SK-N-SH treated with all-trans-retinoic acid at 6 μM for 48 hours (cell line): ENCODE results near the gene PLA2R1.

ENCODE experiments used
- ATAC-seq: fragments of 200-7000 bp; cut with Tn5 transposase; 3 replicates; pipeline ENCODE4 v1.9.1; 2020; ENCODE audit warnings: mild to moderate bottlenecking, moderate library complexity
- ARNTL ChIP-seq: fragments of 450-650 bp; formaldehyde crosslinking; IDR thresholded peaks from 2 replicates; pipeline ENCODE4 v1.5.0; 2020; ENCODE audit warnings: low read depth, mild to moderate bottlenecking, moderate library complexity, borderline replicate concordance
- CSDC2 ChIP-seq: fragments of 250-450 bp; sonication (Bioruptor Pico); IDR thresholded peaks from 2 replicates; pipeline ENCODE4 v1.5.0; 2020; ENCODE audit warnings: mild to moderate bottlenecking, moderate library complexity
- ESRRG ChIP-seq: fragments of 250-450 bp; sonication (Bioruptor Pico); IDR thresholded peaks from 2 replicates; pipeline ENCODE4 v1.6.1; 2021; ENCODE audit warnings: mild to moderate bottlenecking
- OSR1 ChIP-seq: fragments of 250-450 bp; sonication (Bioruptor Pico); IDR thresholded peaks from 2 replicates; pipeline ENCODE4 v1.8.0; 2022; ENCODE audit warnings: moderate library complexity, mild to moderate bottlenecking, inconsistent platforms
- PATZ1 ChIP-seq: fragments of 250-450 bp; sonication (Bioruptor Pico); IDR thresholded peaks from 2 replicates; pipeline ENCODE4 v1.8.0; 2020; ENCODE audit warnings: mild to moderate bottlenecking, moderate library complexity, borderline replicate concordance
- POU6F1 ChIP-seq: fragments of 250-450 bp; sonication (Bioruptor Pico); IDR thresholded peaks from 2 replicates; pipeline ENCODE4 v1.8.0; 2021; ENCODE audit warnings: low read depth, mild to moderate bottlenecking, moderate library complexity, borderline replicate concordance
- PPARA ChIP-seq: fragments of 250-450 bp; sonication (Bioruptor Pico); IDR thresholded peaks from 2 replicates; pipeline ENCODE4 v1.5.0; 2020; ENCODE audit warnings: mild to moderate bottlenecking, borderline replicate concordance
- RARB ChIP-seq: fragments of 250-450 bp; sonication (Bioruptor Pico); IDR thresholded peaks from 2 replicates; pipeline ENCODE4 v1.8.0; 2021; ENCODE audit warnings: mild to moderate bottlenecking, moderate library complexity
- TOX ChIP-seq: fragments of 250-450 bp; sonication (Bioruptor Pico); IDR thresholded peaks from 2 replicates; pipeline ENCODE4 v1.8.0; 2021; ENCODE audit warnings: mild to moderate bottlenecking, moderate library complexity, borderline replicate concordance
- ZC3H10 ChIP-seq: fragments of 250-450 bp; sonication (Bioruptor Pico); IDR thresholded peaks from 2 replicates; pipeline ENCODE4 v1.5.1; 2021; ENCODE audit warnings: mild to moderate bottlenecking, moderate library complexity
- ZFP3 ChIP-seq: fragments of 250-450 bp; sonication (Bioruptor Pico); IDR thresholded peaks from 2 replicates; pipeline ENCODE4 v1.5.0; 2020; ENCODE audit warnings: mild to moderate bottlenecking, moderate library complexity
- ZFP30 ChIP-seq: fragments of 450-650 bp; formaldehyde crosslinking; IDR thresholded peaks from 2 replicates; pipeline ENCODE4 v1.5.0; 2022; ENCODE audit warnings: mild to moderate bottlenecking, moderate library complexity
- ZNF70 ChIP-seq: fragments of 450-650 bp; formaldehyde crosslinking; IDR thresholded peaks from 2 replicates; pipeline ENCODE4 v1.5.0; 2020; ENCODE audit warnings: mild to moderate bottlenecking, moderate library complexity
- ZNF8 ChIP-seq: fragments of 450-650 bp; formaldehyde crosslinking; IDR thresholded peaks from 2 replicates; pipeline ENCODE4 v1.5.0; 2020; ENCODE audit warnings: mild to moderate bottlenecking, moderate library complexity
- TF ChIP-seq, protein P1 (sequence below): fragments of 250-450 bp; sonication (Bioruptor Pico); IDR thresholded peaks from 2 replicates; pipeline ENCODE4 v1.5.0; 2020; ENCODE audit warnings: mild to moderate bottlenecking, moderate library complexity
- TF ChIP-seq, protein P2 (sequence below): fragments of 250-450 bp; sonication (Bioruptor Pico); IDR thresholded peaks from 2 replicates; pipeline ENCODE4 v1.5.1; 2020; ENCODE audit warnings: low read depth, mild to moderate bottlenecking, moderate library complexity
- TF ChIP-seq, protein P3 (sequence below): fragments of 250-450 bp; sonication (Bioruptor Pico); IDR thresholded peaks from 2 replicates; pipeline ENCODE4 v1.5.1; 2021; ENCODE audit warnings: mild to moderate bottlenecking, moderate library complexity

Gene PLA2R1

DNA sequence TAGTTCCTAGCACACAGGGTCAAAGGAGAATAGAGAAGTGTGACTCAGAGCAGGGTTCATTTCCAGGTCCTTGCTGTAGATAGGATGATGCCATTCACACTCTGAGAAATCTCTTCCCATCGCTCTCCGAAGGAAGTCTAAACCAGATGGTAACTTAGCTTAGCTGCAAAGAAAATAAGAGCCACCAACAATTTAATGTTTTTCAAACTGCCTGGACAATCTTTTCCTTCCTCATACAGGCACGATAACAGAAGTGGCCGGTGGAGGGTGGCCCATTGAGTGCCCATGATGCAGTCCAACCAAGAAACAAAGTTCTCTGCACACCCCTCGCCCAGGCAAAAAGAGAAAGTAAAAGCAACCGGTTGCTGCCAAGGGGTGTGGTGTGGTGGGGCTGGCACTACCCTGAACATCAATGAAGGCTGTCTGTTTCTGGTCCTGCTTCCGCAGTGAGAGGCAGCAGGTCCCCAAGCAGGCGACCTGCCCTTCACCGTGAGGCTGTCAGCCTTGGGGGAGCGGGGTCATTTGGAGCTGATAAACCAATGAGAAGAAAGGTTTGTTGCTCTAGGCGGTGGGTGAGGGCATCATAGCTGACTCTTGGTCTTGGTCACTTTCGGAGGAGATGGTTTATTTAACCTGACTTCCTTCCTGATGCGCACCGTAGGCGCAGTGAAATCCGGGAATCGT lies 158.8 kb downstream of the PLA2R1 start:
- no peak for ATAC-seq

DNA sequence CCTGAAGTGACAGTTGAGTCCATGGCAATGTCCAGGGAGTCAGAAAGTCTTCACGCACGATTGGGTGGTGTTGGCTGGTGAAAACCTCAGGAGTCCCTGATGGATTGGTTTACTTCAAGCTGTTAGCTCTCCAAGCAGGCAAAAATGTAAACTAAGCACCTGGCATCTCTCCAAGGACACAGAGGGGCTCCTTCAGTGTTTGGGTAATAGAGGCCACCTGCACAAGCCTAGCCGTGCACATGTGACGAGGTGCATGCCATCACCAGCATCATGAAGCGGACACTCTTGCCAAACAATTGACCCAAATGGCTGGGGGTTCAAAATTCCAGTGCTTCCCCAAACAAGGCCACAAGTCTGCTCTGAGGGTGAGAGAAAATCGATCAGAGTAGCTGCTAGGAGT lies 159.7 kb downstream of the PLA2R1 start:
- no peak for ATAC-seq
- TF ChIP-seq, protein P1, sequence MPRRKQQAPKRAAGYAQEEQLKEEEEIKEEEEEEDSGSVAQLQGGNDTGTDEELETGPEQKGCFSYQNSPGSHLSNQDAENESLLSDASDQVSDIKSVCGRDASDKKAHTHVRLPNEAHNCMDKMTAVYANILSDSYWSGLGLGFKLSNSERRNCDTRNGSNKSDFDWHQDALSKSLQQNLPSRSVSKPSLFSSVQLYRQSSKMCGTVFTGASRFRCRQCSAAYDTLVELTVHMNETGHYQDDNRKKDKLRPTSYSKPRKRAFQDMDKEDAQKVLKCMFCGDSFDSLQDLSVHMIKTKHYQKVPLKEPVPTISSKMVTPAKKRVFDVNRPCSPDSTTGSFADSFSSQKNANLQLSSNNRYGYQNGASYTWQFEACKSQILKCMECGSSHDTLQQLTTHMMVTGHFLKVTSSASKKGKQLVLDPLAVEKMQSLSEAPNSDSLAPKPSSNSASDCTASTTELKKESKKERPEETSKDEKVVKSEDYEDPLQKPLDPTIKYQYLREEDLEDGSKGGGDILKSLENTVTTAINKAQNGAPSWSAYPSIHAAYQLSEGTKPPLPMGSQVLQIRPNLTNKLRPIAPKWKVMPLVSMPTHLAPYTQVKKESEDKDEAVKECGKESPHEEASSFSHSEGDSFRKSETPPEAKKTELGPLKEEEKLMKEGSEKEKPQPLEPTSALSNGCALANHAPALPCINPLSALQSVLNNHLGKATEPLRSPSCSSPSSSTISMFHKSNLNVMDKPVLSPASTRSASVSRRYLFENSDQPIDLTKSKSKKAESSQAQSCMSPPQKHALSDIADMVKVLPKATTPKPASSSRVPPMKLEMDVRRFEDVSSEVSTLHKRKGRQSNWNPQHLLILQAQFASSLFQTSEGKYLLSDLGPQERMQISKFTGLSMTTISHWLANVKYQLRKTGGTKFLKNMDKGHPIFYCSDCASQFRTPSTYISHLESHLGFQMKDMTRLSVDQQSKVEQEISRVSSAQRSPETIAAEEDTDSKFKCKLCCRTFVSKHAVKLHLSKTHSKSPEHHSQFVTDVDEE (CRISPR knock-in tag): no peak
- TF ChIP-seq PPARA (CRISPR knock-in tag) (no peak), OSR1 (CRISPR knock-in tag) (no peak), ZFP3 (no peak), POU6F1 (CRISPR knock-in tag) (no peak), ZNF70 (CRISPR knock-in tag) (no peak), ESRRG (CRISPR knock-in tag) (no peak), ARNTL (no peak), CSDC2 (CRISPR knock-in tag) (no peak), ZC3H10 (CRISPR knock-in tag) (no peak), PATZ1 (CRISPR knock-in tag) (no peak), TOX (CRISPR knock-in tag) (no peak)
- TF ChIP-seq, protein P2, sequence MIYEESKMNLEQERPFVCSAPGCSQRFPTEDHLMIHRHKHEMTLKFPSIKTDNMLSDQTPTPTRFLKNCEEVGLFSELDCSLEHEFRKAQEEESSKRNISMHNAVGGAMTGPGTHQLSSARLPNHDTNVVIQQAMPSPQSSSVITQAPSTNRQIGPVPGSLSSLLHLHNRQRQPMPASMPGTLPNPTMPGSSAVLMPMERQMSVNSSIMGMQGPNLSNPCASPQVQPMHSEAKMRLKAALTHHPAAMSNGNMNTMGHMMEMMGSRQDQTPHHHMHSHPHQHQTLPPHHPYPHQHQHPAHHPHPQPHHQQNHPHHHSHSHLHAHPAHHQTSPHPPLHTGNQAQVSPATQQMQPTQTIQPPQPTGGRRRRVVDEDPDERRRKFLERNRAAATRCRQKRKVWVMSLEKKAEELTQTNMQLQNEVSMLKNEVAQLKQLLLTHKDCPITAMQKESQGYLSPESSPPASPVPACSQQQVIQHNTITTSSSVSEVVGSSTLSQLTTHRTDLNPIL (CRISPR knock-in tag): no peak
- TF ChIP-seq, protein P3, sequence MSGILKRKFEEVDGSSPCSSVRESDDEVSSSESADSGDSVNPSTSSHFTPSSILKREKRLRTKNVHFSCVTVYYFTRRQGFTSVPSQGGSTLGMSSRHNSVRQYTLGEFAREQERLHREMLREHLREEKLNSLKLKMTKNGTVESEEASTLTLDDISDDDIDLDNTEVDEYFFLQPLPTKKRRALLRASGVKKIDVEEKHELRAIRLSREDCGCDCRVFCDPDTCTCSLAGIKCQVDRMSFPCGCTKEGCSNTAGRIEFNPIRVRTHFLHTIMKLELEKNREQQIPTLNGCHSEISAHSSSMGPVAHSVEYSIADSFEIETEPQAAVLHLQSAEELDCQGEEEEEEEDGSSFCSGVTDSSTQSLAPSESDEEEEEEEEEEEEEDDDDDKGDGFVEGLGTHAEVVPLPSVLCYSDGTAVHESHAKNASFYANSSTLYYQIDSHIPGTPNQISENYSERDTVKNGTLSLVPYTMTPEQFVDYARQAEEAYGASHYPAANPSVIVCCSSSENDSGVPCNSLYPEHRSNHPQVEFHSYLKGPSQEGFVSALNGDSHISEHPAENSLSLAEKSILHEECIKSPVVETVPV (CRISPR knock-in tag): no peak

More for the DNA sequence above, 158.8 kb downstream of the PLA2R1 start:
- TF ChIP-seq, protein P2 (CRISPR knock-in tag): no peak
- no peak for TF ChIP-seq ZFP30 (CRISPR knock-in tag)
- TF ChIP-seq PATZ1 (CRISPR knock-in tag): no peak
- no peak for TF ChIP-seq OSR1 (CRISPR knock-in tag)
- TF ChIP-seq RARB (CRISPR knock-in tag): no peak
- no peak for TF ChIP-seq CSDC2 (CRISPR knock-in tag)
- TF ChIP-seq ARNTL: no peak
- TF ChIP-seq, protein P1 (CRISPR knock-in tag): no peak
- TF ChIP-seq ZNF8 (CRISPR knock-in tag): no peak
- TF ChIP-seq TOX (CRISPR knock-in tag): no peak
- TF ChIP-seq ESRRG (CRISPR knock-in tag): no peak
- TF ChIP-seq PPARA (CRISPR knock-in tag): no peak
